ENCODE data around the gene SUPT4H1.

SUPT4H1 gene

DNA sequence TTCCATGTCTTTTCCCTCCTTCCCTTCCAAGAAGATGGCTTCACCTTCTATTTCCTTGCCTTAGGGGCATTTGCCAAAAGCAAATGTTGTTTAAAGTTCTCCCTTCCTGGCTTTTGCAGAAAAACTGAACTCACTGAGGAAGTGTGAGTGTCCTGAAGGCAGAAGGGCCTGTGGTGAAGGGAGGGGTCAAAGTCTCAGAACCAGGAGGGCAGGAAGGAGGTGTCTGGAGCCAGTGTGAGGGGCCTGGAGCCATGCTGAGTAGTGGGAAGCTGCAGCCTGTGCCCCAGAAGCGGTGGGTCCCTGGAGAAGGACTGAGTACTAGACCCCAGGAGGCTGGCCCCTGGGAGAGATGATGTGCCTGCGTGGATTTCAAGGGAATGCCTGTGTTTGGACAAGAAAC, 23.8 kb upstream of the SUPT4H1 start:
- TF ChIP-seq, protein P1, sequence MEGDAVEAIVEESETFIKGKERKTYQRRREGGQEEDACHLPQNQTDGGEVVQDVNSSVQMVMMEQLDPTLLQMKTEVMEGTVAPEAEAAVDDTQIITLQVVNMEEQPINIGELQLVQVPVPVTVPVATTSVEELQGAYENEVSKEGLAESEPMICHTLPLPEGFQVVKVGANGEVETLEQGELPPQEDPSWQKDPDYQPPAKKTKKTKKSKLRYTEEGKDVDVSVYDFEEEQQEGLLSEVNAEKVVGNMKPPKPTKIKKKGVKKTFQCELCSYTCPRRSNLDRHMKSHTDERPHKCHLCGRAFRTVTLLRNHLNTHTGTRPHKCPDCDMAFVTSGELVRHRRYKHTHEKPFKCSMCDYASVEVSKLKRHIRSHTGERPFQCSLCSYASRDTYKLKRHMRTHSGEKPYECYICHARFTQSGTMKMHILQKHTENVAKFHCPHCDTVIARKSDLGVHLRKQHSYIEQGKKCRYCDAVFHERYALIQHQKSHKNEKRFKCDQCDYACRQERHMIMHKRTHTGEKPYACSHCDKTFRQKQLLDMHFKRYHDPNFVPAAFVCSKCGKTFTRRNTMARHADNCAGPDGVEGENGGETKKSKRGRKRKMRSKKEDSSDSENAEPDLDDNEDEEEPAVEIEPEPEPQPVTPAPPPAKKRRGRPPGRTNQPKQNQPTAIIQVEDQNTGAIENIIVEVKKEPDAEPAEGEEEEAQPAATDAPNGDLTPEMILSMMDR (IDR thresholded peaks at IDR 0.05; ENCODE audit: low read depth, low read length, missing control alignments), result no peak

DNA sequence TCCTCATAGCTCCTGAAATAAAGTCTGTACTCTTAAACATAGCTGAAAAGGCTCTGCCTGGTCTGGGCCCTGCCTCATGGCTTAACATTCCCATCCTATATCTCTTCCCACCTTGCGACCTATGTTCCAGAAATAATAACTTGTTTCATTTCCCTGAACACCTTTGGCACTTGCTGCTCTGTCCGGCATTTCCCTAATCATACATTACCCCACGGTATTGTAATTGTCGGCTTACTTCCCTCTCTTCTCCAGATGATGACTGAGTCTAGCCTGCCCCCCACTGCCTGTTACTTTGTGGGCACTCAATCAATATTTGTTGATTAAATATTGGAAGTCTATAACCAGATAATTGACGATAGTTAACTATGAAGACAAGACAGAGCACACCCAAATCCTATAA, 23.3 kb upstream of the SUPT4H1 start:
- in situ Hi-C loops (cut with HindIII; ENCODE audit: low sequenced_read_pairs), result no loop called here
- no peak for DNase-seq (ENCODE audit: low read depth)
- TF ChIP-seq, protein P1 (IDR thresholded peaks at IDR 0.05; ENCODE audit: low read depth, low read length, missing control alignments), result no peak
- H3K4me3 ChIP-seq (ENCODE audit: low read depth, low read length), result no peak overlapping the region

More for the DNA sequence above, 23.8 kb upstream of the SUPT4H1 start:
- in situ Hi-C loops (cut with HindIII; ENCODE audit: low sequenced_read_pairs), result no loop called here
- no peak for DNase-seq (ENCODE audit: low read depth)
- H3K4me3 ChIP-seq (ENCODE audit: low read depth, low read length), result no peak overlapping the region

DNA sequence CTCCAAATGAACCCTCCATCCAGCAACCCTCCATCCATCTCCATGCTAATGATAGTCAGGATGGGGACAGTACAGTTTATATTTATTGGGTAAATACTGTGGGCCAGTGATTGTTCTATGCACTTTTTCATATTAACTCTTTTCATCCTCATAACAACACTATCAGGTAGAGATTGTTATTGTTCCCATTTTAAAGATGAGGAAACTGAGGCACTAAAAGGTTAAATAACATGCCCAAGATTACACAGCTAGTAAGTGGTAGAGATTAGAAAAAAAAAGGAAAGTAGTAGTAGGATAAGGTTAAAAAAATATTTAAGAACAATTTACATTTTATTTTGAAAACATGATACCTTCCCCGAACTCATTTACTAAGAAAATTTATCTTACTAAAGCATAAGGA, 21.9 kb upstream of the SUPT4H1 start:
- no peak overlapping the region for H3K4me3 ChIP-seq (ENCODE audit: low read depth, low read length)
- no peak for DNase-seq (ENCODE audit: low read depth)
- TF ChIP-seq, protein P1 (IDR thresholded peaks at IDR 0.05; ENCODE audit: low read depth, low read length, missing control alignments), result no peak
- in situ Hi-C loops (cut with HindIII; ENCODE audit: low sequenced_read_pairs), result no loop called here

DNA sequence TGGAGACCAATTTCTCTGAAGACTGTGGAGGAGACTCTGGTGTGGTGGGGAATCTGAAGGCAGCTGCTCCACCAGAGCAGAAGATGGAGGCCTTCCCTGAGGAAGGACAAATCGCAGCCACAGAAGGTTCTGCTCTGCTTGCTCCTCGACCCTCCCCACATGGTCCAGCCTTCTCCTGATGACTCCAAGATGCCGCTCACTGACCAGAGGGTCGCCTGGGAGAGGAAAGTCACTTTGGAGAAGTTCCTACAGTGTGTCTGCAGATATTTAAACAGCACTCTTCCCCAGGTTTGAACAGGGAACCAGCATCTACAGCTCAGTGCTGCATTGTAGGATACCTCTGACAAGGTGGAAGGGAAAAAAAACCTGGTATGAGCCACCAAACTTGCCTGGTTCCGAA, 21.0 kb upstream of the SUPT4H1 start:
- H3K4me3 ChIP-seq (ENCODE audit: low read depth, low read length), result no peak overlapping the region
- TF ChIP-seq, protein P1 (IDR thresholded peaks at IDR 0.05; ENCODE audit: low read depth, low read length, missing control alignments), result no peak

DNA sequence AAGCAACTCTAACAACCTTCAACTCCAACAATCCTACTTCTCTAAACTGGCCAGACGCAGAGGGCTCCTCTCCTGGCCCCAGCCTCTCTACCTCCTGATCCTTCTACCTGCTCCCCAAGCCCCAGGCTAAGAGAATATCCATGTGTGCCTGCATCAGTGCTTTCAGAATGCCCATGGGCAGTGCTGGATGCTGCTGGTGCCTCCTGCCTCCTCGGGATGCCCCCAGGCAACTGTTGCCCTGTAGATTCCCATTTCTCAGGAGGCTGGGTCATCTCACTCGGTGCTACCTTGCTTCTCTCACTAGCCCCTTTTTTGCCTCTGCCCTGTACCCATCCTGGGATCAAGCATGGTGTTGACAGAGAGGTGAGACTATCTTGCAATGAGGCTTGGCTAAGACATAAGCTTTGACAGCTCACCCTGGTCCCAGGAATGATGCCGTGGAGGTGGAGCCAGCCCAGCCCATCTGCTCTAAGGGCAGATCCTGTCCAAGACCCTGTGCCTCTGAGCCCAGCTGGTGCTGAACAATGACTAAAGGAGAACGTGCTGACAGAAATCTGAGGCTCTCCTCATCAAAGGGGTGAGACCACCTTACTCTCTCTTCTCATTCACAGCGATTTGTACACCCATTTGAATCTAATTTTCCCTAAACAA, 19.4 kb upstream of the SUPT4H1 start:
- TF ChIP-seq, protein P1 (IDR thresholded peaks at IDR 0.05; ENCODE audit: low read depth, low read length, missing control alignments), result no peak
- H3K4me3 ChIP-seq (ENCODE audit: low read depth, low read length), result no peak overlapping the region
- in situ Hi-C loops (cut with HindIII; ENCODE audit: low sequenced_read_pairs), result no loop called here
- DNase-seq (ENCODE audit: low read depth), result no peak

More for the DNA sequence above, 21.0 kb upstream of the SUPT4H1 start:
- in situ Hi-C loops (cut with HindIII; ENCODE audit: low sequenced_read_pairs), result no loop called here
- no peak for DNase-seq (ENCODE audit: low read depth)

DNA sequence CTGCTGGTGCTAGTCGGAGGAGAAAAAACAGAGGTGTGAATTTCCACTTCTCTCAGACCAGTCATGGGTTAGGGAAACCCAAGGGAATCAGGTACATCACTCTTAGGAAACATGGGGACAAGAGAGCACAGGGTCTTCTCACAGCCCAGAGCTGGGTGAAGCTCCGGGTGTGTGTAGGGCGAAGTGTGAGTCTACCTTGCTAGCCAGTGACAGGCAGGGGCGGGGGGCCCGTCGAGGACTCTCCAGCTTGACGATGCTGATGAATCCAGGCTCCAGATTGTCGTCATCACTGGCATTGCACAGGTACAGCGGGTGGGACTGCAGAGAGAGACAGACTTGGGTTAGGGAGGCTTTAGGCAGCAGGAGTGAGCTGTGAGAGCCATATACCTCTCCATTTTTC, 18.7 kb upstream of the SUPT4H1 start:
- TF ChIP-seq, protein P1 (IDR thresholded peaks at IDR 0.05; ENCODE audit: low read depth, low read length, missing control alignments), result no peak
- H3K4me3 ChIP-seq (ENCODE audit: low read depth, low read length), result no peak overlapping the region
- in situ Hi-C loops (cut with HindIII; ENCODE audit: low sequenced_read_pairs), result no loop called here
- DNase-seq (ENCODE audit: low read depth), result no peak

Measured in astrocyte of the cerebellum (primary cell).